Skeletal muscle satellite cell (primary cell): Measurements from ENCODE around the gene C1orf232. TPM values are rescaled to one million over a fixed set of nuclear protein-coding genes. Genes with fewer than 3 reads are reported as not detected.
A peak's percentile ranks its signal among the peaks of the same experiment; 100 is the strongest.

Source experiments
- H3K27me3 ChIP-seq: 2 replicates; pipeline ENCODE4 v1.7.0; 2013; ENCODE audit warnings: low read length; ENCODE audit not compliant: control insufficient read depth, insufficient read depth
- H3K36me3 ChIP-seq: 2 replicates; pipeline ENCODE4 v1.7.0; 2013; ENCODE audit warnings: mild to moderate bottlenecking, control low read depth, low read length; ENCODE audit not compliant: insufficient read depth
- H3K4me1 ChIP-seq: 2 replicates; pipeline ENCODE4 v1.7.0; 2013; ENCODE audit warnings: low read length; ENCODE audit not compliant: control insufficient read depth, insufficient read depth
- H3K4me2 ChIP-seq: 2 replicates; pipeline ENCODE4 v1.7.0; 2013; ENCODE audit warnings: mild to moderate bottlenecking, low read length
- H3K4me3 ChIP-seq: 2 replicates; pipeline ENCODE4 v1.7.0; 2013; ENCODE audit warnings: low read length
- H3K9ac ChIP-seq: 2 replicates; pipeline ENCODE4 v1.7.0; 2013; ENCODE audit warnings: mild to moderate bottlenecking, low read depth, low read length, moderate library complexity
- H3K9me3 ChIP-seq: replicated peaks from 2 replicates; pipeline ENCODE4 v1.7.0; 2013; ENCODE audit warnings: mild to moderate bottlenecking, control low read depth, low read length
- total RNA-seq: library from RNA; depleted of rRNA; stranded (reverse); fragments of >200 nt; gene quantifications from 2 replicates; pipeline ENCODE4 v1.2.3, GENCODE V29; 2012; rRNA removed

The C1orf232 gene
- total RNA-seq = not detected in 2 replicates

- Histone ChIP-seq H3K27me3 (peaks cover 9% of the 10 kb centered on the region), H3K4me2 (peak within 1 kb of the TSS; percentile 94), H3K36me3 (peaks cover 8% of the 10 kb centered on the region), H3K4me3 (peak within 1 kb of the TSS; percentile 93), H3K9me3 (no peaks in the 10 kb centered on the region), H3K9ac (peak within 1 kb of the TSS; percentile 96), H3K4me1 (peaks cover 13% of the 10 kb centered on the region)
These were observed at the start of gene C1orf232 for GRCh38 chr1:26168410-26169197. Gene C1orf232 (minus strand): TSS chr1:26168963. CDS start chr1:26168499, 464 bp downstream.

- H3K36me3 ChIP-seq = no peaks in the 10 kb centered on the region
- peaks cover 48% of the 10 kb centered on the region for H3K27me3 ChIP-seq
- no peak overlapping the region for H3K4me3 ChIP-seq
- no peaks in the 10 kb centered on the region for H3K4me1 ChIP-seq
- H3K4me2 ChIP-seq = no peak overlapping the region
- no peaks in the 10 kb centered on the region for H3K9me3 ChIP-seq
- no peak overlapping the region for H3K9ac ChIP-seq
These were observed 46.5 kb upstream of the C1orf232 start for GRCh38 chr1:26215246-26215645.

GRCh38 chr1:26213335-26213905 is 44.7 kb upstream of the C1orf232 start:
- Histone ChIP-seq H3K9me3 (no peaks in the 10 kb centered on the region), H3K4me1 (no peaks in the 10 kb centered on the region), H3K9ac (no peak overlapping the region), H3K4me3 (no peak overlapping the region), H3K36me3 (no peaks in the 10 kb centered on the region), H3K27me3 (peaks cover 48% of the 10 kb centered on the region), H3K4me2 (no peak overlapping the region)

- Histone ChIP-seq H3K4me2 (no peak overlapping the region), H3K4me3 (no peak overlapping the region), H3K27me3 (peaks cover 48% of the 10 kb centered on the region), H3K9me3 (no peaks in the 10 kb centered on the region), H3K9ac (no peak overlapping the region), H3K36me3 (no peaks in the 10 kb centered on the region), H3K4me1 (no peaks in the 10 kb centered on the region)
These were observed 44.0 kb upstream of the C1orf232 start for GRCh38 chr1:26212726-26213125.

GRCh38 chr1:26210147-26210870 is 41.5 kb upstream of the C1orf232 start:
- peaks cover 31% of the 10 kb centered on the region for H3K27me3 ChIP-seq
- no peak overlapping the region for H3K4me2 ChIP-seq
- H3K9ac ChIP-seq = no peak overlapping the region
- no peak overlapping the region for H3K4me3 ChIP-seq
- H3K4me1 ChIP-seq = no peaks in the 10 kb centered on the region
- no peaks in the 10 kb centered on the region for H3K9me3 ChIP-seq
- no peaks in the 10 kb centered on the region for H3K36me3 ChIP-seq

- Histone ChIP-seq H3K4me1 (no peaks in the 10 kb centered on the region), H3K4me3 (no peak overlapping the region), H3K9ac (no peak overlapping the region), H3K36me3 (no peaks in the 10 kb centered on the region), H3K27me3 (peaks cover 23% of the 10 kb centered on the region), H3K4me2 (no peak overlapping the region), H3K9me3 (no peaks in the 10 kb centered on the region)
These were observed 35.0 kb upstream of the C1orf232 start for GRCh38 chr1:26203642-26204318.

- Histone ChIP-seq H3K4me1 (no peaks in the 10 kb centered on the region), H3K27me3 (peaks cover 41% of the 10 kb centered on the region), H3K9me3 (no peaks in the 10 kb centered on the region), H3K9ac (no peak overlapping the region), H3K36me3 (no peaks in the 10 kb centered on the region), H3K4me3 (no peak overlapping the region), H3K4me2 (no peak overlapping the region)
These were observed 31.6 kb upstream of the C1orf232 start for GRCh38 chr1:26200413-26200812.

GRCh38 chr1:26197813-26198212 is 29.1 kb upstream of the C1orf232 start:
- Histone ChIP-seq H3K9me3 (no peaks in the 10 kb centered on the region), H3K4me1 (no peaks in the 10 kb centered on the region), H3K27me3 (peaks cover 33% of the 10 kb centered on the region), H3K4me2 (no peak overlapping the region), H3K9ac (no peak overlapping the region), H3K36me3 (no peaks in the 10 kb centered on the region), H3K4me3 (no peak overlapping the region)

- H3K36me3 ChIP-seq = no peaks in the 10 kb centered on the region
- peaks cover 33% of the 10 kb centered on the region for H3K27me3 ChIP-seq
- no peak overlapping the region for H3K4me2 ChIP-seq
- H3K9me3 ChIP-seq = no peaks in the 10 kb centered on the region
- no peak overlapping the region for H3K9ac ChIP-seq
- H3K4me3 ChIP-seq = no peak overlapping the region
- no peaks in the 10 kb centered on the region for H3K4me1 ChIP-seq
These were observed 28.5 kb upstream of the C1orf232 start for GRCh38 chr1:26197301-26197700.

GRCh38 chr1:26195805-26196204 is 27.0 kb upstream of the C1orf232 start:
- no peak overlapping the region for H3K4me2 ChIP-seq
- H3K36me3 ChIP-seq = no peaks in the 10 kb centered on the region
- no peaks in the 10 kb centered on the region for H3K4me1 ChIP-seq
- no peak overlapping the region for H3K4me3 ChIP-seq
- H3K9me3 ChIP-seq = no peaks in the 10 kb centered on the region
- peaks cover 41% of the 10 kb centered on the region for H3K27me3 ChIP-seq
- H3K9ac ChIP-seq = no peak overlapping the region

- Histone ChIP-seq H3K4me1 (no peaks in the 10 kb centered on the region), H3K36me3 (no peaks in the 10 kb centered on the region), H3K4me3 (no peak overlapping the region), H3K27me3 (peaks cover 26% of the 10 kb centered on the region), H3K9ac (no peak overlapping the region), H3K4me2 (no peak overlapping the region), H3K9me3 (no peaks in the 10 kb centered on the region)
These were observed 23.0 kb upstream of the C1orf232 start for GRCh38 chr1:26191739-26192138.
